Activated CD4-positive, alpha-beta T cell treated with anti-CD3 and anti-CD28 coated beads, Interleukin-2, amount 50 U/mL, for 4 hours (primary cell): Measurements from ENCODE around the gene RFC2.
"Not testable (repeated sequence)": the region's sequence is repeated elsewhere in the genome, so short reads cannot be mapped to it uniquely, and the experiment has no call there.

Source experiments
- DNase-seq, 2 experiments: peaks; one replicate each; pipeline ENCODE4 v3.0.0-alpha.2; 2020

The RFC2 gene

DNA sequence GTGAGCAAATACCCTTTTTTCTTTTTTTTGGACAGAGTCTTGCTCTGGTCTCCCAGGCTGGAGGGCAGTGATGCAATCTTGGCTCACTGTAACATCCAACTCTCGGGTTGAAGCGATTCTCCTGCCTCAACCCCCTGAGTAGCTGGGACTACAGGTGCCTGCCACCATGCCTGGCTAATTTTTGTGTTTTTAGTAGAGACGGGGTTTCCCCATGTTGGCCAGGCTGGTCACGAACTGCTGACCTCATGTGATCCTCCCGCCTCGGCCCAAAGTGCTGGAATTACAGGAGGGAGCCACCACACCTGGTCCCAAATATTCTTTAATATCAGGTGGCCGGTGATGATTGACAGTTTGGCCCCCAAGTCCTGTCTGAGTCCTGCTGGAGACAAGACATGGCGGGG is 37.8 kb downstream of the RFC2 start:
- no peak for DNase-seq

GRCh38 chr7:74215921-74216320 is 38.3 kb downstream of the RFC2 start:
- DNase-seq = no peak

GRCh38 chr7:74214816-74215630 is 39.2 kb downstream of the RFC2 start:
- DNase-seq = no peak

DNA sequence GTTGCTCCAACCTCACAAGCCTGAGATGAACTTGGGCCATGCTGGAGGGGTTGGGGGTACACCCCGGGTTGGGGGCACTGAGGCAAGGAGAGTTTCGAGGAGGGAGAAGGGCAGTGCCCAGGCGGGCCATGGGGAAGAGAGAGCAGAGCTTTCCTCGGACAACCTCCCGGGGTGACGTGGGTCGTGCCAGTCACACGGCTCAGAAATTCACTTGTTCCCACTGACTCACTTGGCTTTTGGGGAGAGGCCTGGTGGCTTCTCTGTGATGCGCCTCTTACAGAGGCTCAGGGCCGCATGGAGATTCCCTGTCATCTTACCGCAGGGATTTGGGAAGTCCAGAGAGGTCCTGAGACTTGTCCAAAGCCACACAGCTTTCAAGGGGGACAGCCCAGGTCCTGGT is 41.5 kb downstream of the RFC2 start:
- no peak for DNase-seq

DNA sequence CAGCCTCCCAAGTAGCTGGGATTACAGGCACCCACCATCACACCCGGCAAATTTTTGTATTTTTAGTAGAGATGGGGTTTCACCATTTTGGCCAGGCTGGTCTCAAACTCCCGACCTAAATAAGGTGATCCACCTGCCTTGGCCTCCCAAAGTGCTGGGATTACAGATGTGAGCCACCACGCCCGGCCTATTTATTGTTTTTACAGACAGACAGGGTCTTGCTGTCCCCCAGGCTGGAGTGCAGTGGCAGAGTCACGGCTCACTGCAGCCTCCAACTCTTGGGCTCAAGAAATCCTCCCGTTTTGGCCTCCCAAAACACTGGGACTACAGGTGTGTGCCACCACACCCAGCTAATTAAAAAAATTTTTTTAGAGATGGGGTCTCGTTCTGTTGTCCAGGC is 46.0 kb downstream of the RFC2 start:
- DNase-seq = not testable (repeated sequence)

- DNase-seq = no peak
Observed at GRCh38 chr7:74207586-74207985, 46.6 kb downstream of the RFC2 start.

DNA sequence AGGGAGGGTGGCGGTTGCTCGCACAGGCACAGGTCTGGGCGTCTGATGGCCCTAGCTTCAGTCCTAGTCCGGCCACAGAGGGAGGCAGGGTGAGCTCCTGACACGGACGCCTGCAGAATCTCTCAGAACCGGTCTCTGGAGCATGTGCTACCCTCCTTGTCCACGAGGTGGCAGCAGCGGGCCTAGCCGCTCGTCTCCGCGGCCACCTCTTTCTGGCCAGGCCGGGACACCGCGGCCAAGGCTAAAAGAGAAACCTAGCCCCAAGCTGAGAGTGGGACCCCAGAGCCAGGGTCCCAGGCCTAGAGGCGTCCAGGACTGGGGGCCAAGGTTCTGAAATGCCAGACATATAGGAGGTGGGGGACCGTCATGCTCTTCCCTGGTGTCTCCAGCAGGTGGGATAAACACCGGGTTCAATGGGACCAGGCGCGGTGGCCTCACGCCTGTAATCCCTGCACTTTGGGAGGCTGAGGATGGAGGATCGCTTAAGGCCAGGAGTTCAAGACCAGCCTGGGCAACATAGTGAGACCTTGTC is 47.5 kb downstream of the RFC2 start:
- peak; percentile 69 to 75 for DNase-seq

GRCh38 chr7:74206052-74206451 is 48.1 kb downstream of the RFC2 start:
- not testable (repeated sequence) for DNase-seq

DNA sequence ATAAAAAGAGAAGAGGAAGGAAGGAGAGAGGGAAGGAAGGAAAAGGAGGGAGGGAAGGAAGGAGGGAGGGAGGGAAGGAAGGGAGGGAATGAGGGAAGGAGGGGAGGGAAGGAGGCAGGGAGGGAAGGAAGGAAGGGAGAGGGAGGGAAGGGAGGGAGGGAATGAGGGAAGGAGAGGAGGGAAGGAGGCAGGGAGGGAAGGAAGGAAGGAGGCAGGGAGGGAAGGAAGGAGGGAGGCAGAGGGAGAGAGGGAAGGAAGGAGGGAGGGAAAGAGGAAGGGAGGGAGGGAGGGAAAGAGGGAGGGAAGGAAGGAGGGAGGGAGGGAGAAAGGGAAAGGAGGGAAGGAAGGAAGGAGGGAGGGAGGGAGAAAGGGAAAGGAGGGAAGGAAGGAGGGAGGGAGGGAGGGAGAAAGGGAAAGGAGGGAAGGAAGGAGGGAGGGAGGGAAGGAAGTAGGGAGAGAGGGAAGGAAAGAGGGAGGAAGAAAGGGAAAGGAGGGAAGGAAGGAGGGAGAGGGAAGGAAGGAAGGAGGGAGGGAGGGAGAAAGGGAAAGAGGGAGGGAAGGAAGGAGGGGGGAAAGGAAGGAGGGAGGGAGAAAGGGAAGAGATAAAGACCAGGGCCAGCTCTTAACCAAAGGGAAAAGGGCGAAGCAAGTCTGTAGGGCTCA is 50.1 kb downstream of the RFC2 start:
- DNase-seq = no peak

- no peak for DNase-seq
Observed at GRCh38 chr7:74202841-74203556, 51.2 kb downstream of the RFC2 start.

DNA sequence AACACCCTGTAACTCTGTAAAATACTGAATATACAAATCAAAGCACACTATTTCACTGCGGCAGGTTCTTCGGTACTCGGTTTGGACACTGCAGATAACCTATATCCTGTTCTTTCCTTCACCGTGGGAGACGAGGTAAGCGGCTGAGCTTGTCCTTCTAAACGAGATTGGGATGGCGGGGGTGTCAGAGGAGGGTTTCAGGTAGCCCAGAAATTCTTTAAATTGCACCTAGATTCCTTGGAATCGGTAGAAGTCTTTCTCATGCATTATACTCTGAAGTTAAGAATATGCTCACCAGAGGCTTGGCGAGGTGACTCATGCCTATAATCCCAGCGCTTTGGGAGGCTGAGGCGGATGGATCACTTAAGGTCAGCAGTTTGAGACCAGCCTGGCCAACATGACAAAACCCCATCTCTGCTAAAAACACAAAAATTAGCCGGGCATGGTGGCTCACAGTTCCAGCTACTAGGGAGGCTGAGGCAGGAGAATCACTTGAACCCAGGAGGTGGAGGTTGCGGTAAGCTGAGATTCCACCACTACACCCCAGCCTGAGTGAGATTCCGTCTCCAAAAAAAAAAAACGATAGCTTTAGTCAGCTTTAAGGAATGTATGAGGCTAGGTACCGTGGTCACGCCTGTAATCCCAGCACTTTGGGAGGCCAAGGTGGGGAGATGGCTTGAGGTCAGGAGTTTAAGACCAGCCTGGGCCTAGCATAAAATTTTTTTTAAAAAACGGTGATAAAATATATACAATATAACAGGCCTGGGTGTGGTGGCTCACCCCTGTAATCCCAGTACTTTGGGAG is 54.4 kb downstream of the RFC2 start:
- DNase-seq = no peak

DNA sequence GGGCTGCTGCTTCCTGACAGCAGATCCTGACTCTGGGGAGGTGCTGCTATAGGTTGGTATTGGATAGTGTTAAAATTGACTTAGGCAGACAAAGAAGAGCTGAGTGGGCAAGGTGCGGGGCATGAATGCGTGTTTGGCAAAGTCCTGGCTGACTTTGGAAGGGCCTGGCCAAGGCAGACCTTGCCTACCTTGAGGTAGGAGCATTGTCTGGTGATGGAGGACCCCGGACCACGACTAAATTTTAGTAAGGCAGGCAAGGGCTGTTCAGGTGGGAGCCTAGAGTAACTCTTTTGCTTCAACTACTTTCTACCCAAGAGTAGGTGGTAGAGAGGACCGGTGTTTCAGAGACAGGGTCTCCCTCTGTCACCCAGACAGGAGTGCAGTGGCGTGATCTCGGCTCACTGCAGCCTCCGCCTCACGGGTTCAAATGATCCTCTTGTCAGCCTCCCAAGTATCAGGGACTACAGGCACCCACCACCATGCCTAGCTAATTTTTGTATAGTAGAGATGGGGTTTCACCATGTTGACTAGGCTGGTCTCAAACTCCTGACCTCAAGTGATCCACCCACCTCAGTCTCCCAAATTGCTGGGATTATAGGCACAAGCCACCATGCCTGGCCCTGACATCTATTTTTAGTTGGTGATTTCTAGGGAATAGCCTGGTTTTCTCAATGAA is 56.6 kb downstream of the RFC2 start:
- no peak for DNase-seq

GRCh38 chr7:74195968-74196654 is 58.1 kb downstream of the RFC2 start:
- not testable (repeated sequence) for DNase-seq

DNA sequence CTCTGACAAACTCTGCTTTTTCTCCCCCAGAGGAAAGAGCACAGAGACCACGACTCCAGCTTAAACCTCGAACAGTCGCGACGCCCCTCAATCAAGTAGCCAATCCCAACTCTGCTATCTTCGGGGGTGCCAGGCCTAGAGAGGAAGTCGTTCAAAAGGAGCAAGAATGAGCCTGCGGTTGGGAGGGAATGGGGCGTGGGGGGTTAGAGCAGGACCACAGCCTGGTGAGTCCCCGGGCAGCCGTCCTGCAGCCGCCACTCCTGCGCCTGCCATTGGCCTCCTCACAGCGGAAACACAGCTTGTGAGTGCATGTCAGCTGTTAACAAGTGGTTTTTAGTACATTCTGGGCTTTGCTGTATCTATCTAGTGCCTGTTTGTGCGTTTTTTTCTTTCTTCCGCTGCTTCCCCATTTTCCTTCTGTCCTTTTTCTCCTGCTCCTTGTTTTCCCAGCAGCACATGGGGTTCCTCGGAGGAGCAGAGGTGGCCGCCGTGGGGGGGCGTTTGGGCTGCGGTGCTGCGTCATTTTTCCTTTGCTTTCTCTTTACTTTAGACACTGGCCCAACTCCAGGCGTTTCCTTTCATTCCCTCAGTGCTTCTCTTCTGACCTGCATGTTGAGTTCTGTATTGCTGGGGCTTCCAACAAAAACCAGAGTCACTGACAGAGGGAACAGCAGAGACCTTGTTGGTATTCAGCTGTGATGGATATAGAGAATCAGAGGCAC is 58.9 kb downstream of the RFC2 start:
- DNase-seq = not testable (repeated sequence)

GRCh38 chr7:74194686-74195085 is 59.5 kb downstream of the RFC2 start:
- DNase-seq = no peak

DNA sequence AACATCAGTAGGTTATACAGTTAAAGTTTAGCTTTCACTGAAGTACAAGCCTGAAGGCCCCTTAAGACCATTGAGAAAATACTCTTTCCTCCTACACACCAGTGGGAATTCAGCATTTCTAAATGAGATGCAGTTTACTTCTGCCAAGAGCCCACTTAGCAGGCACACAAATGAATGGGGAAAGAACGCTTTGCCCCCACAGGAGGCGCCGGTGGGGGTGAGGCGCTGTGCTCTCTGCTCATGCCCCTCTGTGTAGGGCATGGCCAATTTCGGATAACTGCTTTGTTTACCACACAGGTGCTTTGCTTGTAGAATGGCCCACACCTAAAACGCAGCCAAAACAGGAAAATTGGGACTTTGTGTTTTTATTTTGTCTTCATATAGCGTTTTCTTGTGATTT is 60.3 kb downstream of the RFC2 start:
- no peak for DNase-seq

GRCh38 chr7:74193054-74193453 is 61.1 kb downstream of the RFC2 start:
- no peak for DNase-seq

GRCh38 chr7:74191231-74191630 is 63.0 kb downstream of the RFC2 start:
- DNase-seq = no peak

GRCh38 chr7:74190259-74190658 is 63.9 kb downstream of the RFC2 start:
- DNase-seq = no peak

DNA sequence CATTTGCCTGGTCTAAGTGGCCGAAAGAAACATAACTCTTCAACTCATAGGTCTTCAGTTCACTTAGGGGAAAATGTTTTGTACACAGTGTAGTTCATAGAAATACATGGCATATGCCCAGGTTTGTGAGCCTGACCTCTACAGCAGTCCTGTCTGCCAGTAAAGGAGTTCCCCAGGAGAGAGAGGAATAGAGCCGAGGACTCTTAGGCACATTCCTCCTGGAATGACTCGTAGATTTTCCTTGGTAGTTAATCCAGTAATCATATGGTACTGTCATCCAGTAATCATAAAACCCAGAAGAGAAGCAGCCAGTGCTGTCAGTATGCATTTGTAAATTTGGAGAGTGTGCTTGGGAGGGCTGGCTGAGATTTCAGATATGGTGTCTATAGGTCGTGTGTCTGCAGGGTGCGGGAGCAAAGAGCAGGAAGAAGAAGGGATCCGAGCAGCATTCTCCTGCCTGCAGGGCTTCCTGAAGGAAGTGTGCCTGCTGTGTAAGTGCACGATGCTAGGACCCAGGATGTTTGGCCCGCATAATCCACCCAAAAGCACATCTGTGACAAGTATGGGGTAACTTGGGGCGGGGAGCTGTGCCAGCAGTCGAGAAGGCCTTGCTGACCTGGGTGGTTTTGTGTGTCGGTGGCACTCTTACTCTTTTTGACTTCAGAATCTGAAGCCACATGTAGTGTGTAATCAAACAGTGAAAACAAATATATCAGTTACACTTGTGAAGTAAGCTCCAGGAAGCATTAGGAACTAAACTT is 66.1 kb downstream of the RFC2 start:
- DNase-seq = no peak
